Measurements from ENCODE around the gene CAND1. TPM values are rescaled to one million over a fixed set of nuclear protein-coding genes. Genes with fewer than 3 reads are reported as not detected.

Gene CAND1
- total and polyA plus RNA-seq, 8 donors: 9.6 to 73.8 (median 43.3) TPM

- no peaks in the 10 kb centered on the region for H3K36me3 ChIP-seq
- H3K27ac ChIP-seq: no peak overlapping the region
- H3K27me3 ChIP-seq: no peaks in the 10 kb centered on the region
- WGBS, 2 donors: 83 to 89% methylated on average over 12 of the region's 12 CpGs
- no peak for TF ChIP-seq CTCF (IDR thresholded peaks at IDR 0.05)
- no peaks in the 10 kb centered on the region for H3K9me3 ChIP-seq
- intact Hi-C loops (cut with DNase I): no loop called here
- H3K4me1 ChIP-seq: no peaks in the 10 kb centered on the region
- FAIRE-seq (no peak), DNase-seq (no peak), ATAC-seq (no peak)
- no peak overlapping the region for H3K4me3 ChIP-seq
Measured at GRCh38 chr12:67254372-67255026, 14.7 kb upstream of the CAND1 start.

GRCh38 chr12:67256649-67257048 is 12.5 kb upstream of the CAND1 start:
- H3K4me1 ChIP-seq: peaks cover 0 to 6% (median 0%) of the 10 kb centered on the region in 3 donors
- WGBS, 2 donors: 78 to 81% methylated on average over 5 of the region's 5 CpGs
- H3K27ac ChIP-seq: no peak overlapping the region
- H3K9me3 ChIP-seq: no peaks in the 10 kb centered on the region
- DNase-seq: no peak
- H3K4me3 ChIP-seq: no peak overlapping the region
- intact Hi-C loops (cut with DNase I): no loop called here
- H3K36me3 ChIP-seq: no peaks in the 10 kb centered on the region
- no peaks in the 10 kb centered on the region for H3K27me3 ChIP-seq
- no peak for TF ChIP-seq CTCF (IDR thresholded peaks at IDR 0.05)
- ATAC-seq: no peak
- FAIRE-seq: no peak

GRCh38 chr12:67263471-67263870 is 5.7 kb upstream of the CAND1 start:
- no peak for DNase-seq
- ATAC-seq: no peak
- H3K27me3 ChIP-seq: no peaks in the 10 kb centered on the region
- TF ChIP-seq CTCF (IDR thresholded peaks at IDR 0.05): no peak
- H3K9me3 ChIP-seq: no peaks in the 10 kb centered on the region
- WGBS, 2 donors: 72 to 77% methylated on average over 5 of the region's 5 CpGs
- no peak overlapping the region for H3K4me3 ChIP-seq
- no peak overlapping the region for H3K27ac ChIP-seq
- FAIRE-seq: no peak
- intact Hi-C loops (cut with DNase I): no loop called here
- H3K36me3 ChIP-seq: no peaks in the 10 kb centered on the region
- H3K4me1 ChIP-seq: peaks cover 3 to 7% (median 6%) of the 10 kb centered on the region in 3 donors

GRCh38 chr12:67268335-67268895 is 743 bp upstream of the CAND1 start:
- DNase-seq (peak; percentile 72 to 94 (median 83)), FAIRE-seq (peak; percentile 87), ATAC-seq (peak; percentile 79 to 91 (median 84))
- H3K4me1 ChIP-seq: peaks cover 12 to 22% (median 15%) of the 10 kb centered on the region in 3 donors
- peak overlapping the region; percentile 95 to 100 (median 96) for H3K27ac ChIP-seq
- TF ChIP-seq CTCF (IDR thresholded peaks at IDR 0.05): no peak
- no peaks in the 10 kb centered on the region for H3K9me3 ChIP-seq
- intact Hi-C loops (cut with DNase I): no loop called here
- 1% methylated on average over 19 of the region's 19 CpGs for WGBS, 2 donors
- no peaks in the 10 kb centered on the region for H3K36me3 ChIP-seq
- no peaks in the 10 kb centered on the region for H3K27me3 ChIP-seq
- H3K4me3 ChIP-seq: peak overlapping the region; percentile 26 to 87 (median 56)
